SU-DHL-6 (cell line): Measurements from ENCODE around the gene GSE1.

Source experiments
- H2AFZ ChIP-seq: fragments of 200-600 bp; sonication (generic); 2 replicates; pipeline ENCODE4 v1.6.1; 2014; ENCODE audit warnings: low read depth, mild to moderate bottlenecking, moderate library complexity, mixed read lengths, antibody characterized with exemption, low read length; ENCODE audit not compliant: severe bottlenecking
- H3F3A ChIP-seq: fragments of 200-600 bp; shearing (Covaris generic); 2 replicates; pipeline ENCODE4 v1.6.0; 2016; ENCODE audit warnings: antibody characterized with exemption, mild to moderate bottlenecking; ENCODE audit not compliant: insufficient read depth
- H3K27ac ChIP-seq: fragments of 200-600 bp; sonication (generic); 2 replicates; pipeline ENCODE4 v1.5.1; 2016; ENCODE audit warnings: low read depth, mild to moderate bottlenecking, low read length, moderate library complexity, mixed read lengths
- H3K27me3 ChIP-seq: fragments of 200-600 bp; sonication (generic), shearing (Covaris generic); 2 replicates; pipeline ENCODE4 v1.6.0; 2014; ENCODE audit warnings: mild to moderate bottlenecking, low read length
- H3K36me3 ChIP-seq: fragments of 200-600 bp; sonication (generic); 2 replicates; pipeline ENCODE4 v1.6.1; 2014; ENCODE audit warnings: mild to moderate bottlenecking, low read length, mixed read lengths
- H3K4me2 ChIP-seq: fragments of 300-600, 200-600 bp; shearing (Covaris generic), sonication (generic); 2 replicates; pipeline ENCODE4 v1.6.0; 2014; ENCODE audit warnings: low read length, low read depth, mild to moderate bottlenecking; ENCODE audit not compliant: poor library complexity, severe bottlenecking
- H3K4me3 ChIP-seq: fragments of 200-600 bp; sonication (generic); 2 replicates; pipeline ENCODE4 v1.5.1; 2014; ENCODE audit warnings: antibody characterized with exemption, low read length, mild to moderate bottlenecking, mixed read lengths; ENCODE audit not compliant: insufficient read depth, poor library complexity, severe bottlenecking
- H3K79me2 ChIP-seq: fragments of 200-600 bp; sonication (generic); 2 replicates; pipeline ENCODE4 v1.6.1; 2014; ENCODE audit warnings: mild to moderate bottlenecking, low read length, moderate library complexity; ENCODE audit not compliant: insufficient read depth
- H3K9ac ChIP-seq: fragments of 200-600 bp; sonication (generic); 2 replicates; pipeline ENCODE4 v1.7.0; 2014; ENCODE audit warnings: mild to moderate bottlenecking, low read length
- H3K9me2 ChIP-seq: fragments of 200-600 bp; sonication (generic); replicated peaks from 2 replicates; pipeline ENCODE4 v1.6.1; 2014; ENCODE audit warnings: low read length; ENCODE audit not compliant: insufficient read depth
- H3K9me3 ChIP-seq: fragments of 200-600 bp; sonication (generic); 2 replicates; pipeline ENCODE4 v1.6.1; 2014; ENCODE audit warnings: low read length, mixed read lengths; ENCODE audit not compliant: insufficient read depth
- H4K20me1 ChIP-seq: fragments of 200-600 bp; sonication (generic); 2 replicates; pipeline ENCODE4 v1.6.1; 2014; ENCODE audit warnings: low read depth, mild to moderate bottlenecking, antibody characterized with exemption, low read length, moderate library complexity, mixed read lengths
- EZH2phosphoT487 ChIP-seq: fragments of 200-600 bp; sonication (generic), shearing (Covaris generic); conservative IDR thresholded peaks from 2 replicates; pipeline ENCODE4 v1.6.1; 2018; ENCODE audit warnings: mild to moderate bottlenecking, antibody characterized with exemption, low read length, moderate library complexity, mixed read lengths
- TF ChIP-seq, protein P1 (sequence below): fragments of 200-600 bp; sonication (generic); IDR thresholded peaks from one replicate; pipeline ENCODE4 v1.5.1; 2017; ENCODE audit warnings: antibody characterized with exemption, mild to moderate bottlenecking, low read length, moderate library complexity; ENCODE audit not compliant: insufficient read depth, poor library complexity, severe bottlenecking

GSE1 gene

GRCh38 chr16:85584819-85585282, 28.3 kb upstream of the GSE1 start:
- no peak overlapping the region for H3K4me3 ChIP-seq
- no peak overlapping the region for H3K4me2 ChIP-seq
- H3K27me3 ChIP-seq = no peaks in the 10 kb centered on the region
- no peaks in the 10 kb centered on the region for H3K79me2 ChIP-seq
- H3K9me3 ChIP-seq = no peaks in the 10 kb centered on the region
- H3K9me2 ChIP-seq = no peaks in the 10 kb centered on the region
- no peak for TF ChIP-seq EZH2phosphoT487
- TF ChIP-seq, protein P1, sequence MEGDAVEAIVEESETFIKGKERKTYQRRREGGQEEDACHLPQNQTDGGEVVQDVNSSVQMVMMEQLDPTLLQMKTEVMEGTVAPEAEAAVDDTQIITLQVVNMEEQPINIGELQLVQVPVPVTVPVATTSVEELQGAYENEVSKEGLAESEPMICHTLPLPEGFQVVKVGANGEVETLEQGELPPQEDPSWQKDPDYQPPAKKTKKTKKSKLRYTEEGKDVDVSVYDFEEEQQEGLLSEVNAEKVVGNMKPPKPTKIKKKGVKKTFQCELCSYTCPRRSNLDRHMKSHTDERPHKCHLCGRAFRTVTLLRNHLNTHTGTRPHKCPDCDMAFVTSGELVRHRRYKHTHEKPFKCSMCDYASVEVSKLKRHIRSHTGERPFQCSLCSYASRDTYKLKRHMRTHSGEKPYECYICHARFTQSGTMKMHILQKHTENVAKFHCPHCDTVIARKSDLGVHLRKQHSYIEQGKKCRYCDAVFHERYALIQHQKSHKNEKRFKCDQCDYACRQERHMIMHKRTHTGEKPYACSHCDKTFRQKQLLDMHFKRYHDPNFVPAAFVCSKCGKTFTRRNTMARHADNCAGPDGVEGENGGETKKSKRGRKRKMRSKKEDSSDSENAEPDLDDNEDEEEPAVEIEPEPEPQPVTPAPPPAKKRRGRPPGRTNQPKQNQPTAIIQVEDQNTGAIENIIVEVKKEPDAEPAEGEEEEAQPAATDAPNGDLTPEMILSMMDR = no peak
- no peak overlapping the region for H3K9ac ChIP-seq
- no peaks in the 10 kb centered on the region for H3F3A ChIP-seq
- H2AFZ ChIP-seq = no peak overlapping the region
- H4K20me1 ChIP-seq = no peaks in the 10 kb centered on the region
- H3K36me3 ChIP-seq = no peaks in the 10 kb centered on the region
- no peak overlapping the region for H3K27ac ChIP-seq

GRCh38 chr16:85585711-85586110, 27.4 kb upstream of the GSE1 start:
- H3K9me2 ChIP-seq = no peaks in the 10 kb centered on the region
- no peaks in the 10 kb centered on the region for H3K27me3 ChIP-seq
- H3K4me3 ChIP-seq = no peak overlapping the region
- H3K9me3 ChIP-seq = no peaks in the 10 kb centered on the region
- no peak overlapping the region for H3K4me2 ChIP-seq
- TF ChIP-seq EZH2phosphoT487 = no peak
- TF ChIP-seq, protein P1 = no peak
- H2AFZ ChIP-seq = no peak overlapping the region
- H4K20me1 ChIP-seq = no peaks in the 10 kb centered on the region
- H3K9ac ChIP-seq = no peak overlapping the region
- no peaks in the 10 kb centered on the region for H3F3A ChIP-seq
- no peak overlapping the region for H3K27ac ChIP-seq
- H3K36me3 ChIP-seq = no peaks in the 10 kb centered on the region
- no peaks in the 10 kb centered on the region for H3K79me2 ChIP-seq

DNA sequence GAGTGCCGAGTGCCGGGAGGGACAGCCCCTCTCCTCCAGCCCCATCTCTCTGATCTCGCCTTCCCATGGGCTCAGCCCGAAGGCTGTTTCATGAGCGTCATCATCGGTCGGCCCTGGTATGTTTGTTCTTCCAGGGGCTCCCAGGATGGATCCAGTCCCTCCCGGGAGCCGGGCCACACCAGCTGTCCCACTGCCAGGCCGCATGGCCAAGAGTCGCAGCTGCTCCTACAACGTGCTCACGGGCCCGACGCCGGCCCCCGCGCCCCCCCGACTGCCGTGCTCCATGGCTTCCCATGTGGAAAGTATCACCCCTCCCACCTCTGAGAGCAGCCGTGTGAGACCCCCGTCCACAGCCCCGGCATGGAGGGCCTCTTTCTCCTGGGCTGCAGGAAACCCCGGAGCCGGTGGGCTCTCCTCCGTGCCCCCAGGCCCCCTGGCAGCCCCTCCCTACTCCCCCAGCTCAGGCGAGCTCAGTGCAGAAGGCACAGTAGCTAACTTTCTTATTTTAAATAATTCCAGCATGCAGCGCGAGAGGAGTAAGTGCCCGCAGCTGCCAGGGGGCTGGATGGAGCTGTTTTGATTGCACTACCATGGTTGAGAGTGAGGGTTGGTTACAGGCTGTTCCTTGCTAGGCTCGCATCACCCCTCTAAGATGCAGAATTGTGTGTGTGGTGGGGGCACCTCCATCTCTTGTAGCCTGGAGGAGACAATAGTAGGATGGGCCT, 26.6 kb upstream of the GSE1 start:
- Histone ChIP-seq H3K27me3 (no peaks in the 10 kb centered on the region), H3K9me2 (no peaks in the 10 kb centered on the region), H2AFZ (no peak overlapping the region), H3K4me2 (no peak overlapping the region), H3K79me2 (no peaks in the 10 kb centered on the region), H3K9ac (no peak overlapping the region), H4K20me1 (no peaks in the 10 kb centered on the region), H3K4me3 (no peak overlapping the region), H3K27ac (no peak overlapping the region), H3K36me3 (no peaks in the 10 kb centered on the region), H3F3A (no peaks in the 10 kb centered on the region), H3K9me3 (no peaks in the 10 kb centered on the region)
- TF ChIP-seq, protein P1 = no peak
- no peak for TF ChIP-seq EZH2phosphoT487
